ENCODE results near the gene RASAL1. TPM values are rescaled to one million over a fixed set of nuclear protein-coding genes. Genes with fewer than 3 reads are reported as not detected.

RASAL1 gene
- not detected for total RNA-seq (ENCODE audit: unreplicated experiment)
- long read RNA-seq: 0 reads

GRCh38 chr12:113135178-113136127 lies at the start of gene RASAL1:
Gene RASAL1, minus strand, starts transcription at chr12:113135761. Its CDS starts 299 bp downstream, at chr12:113135462.
- Mint-ChIP-seq H3K27ac (ENCODE audit: unreplicated experiment) (no peak within 1 kb of the TSS), H3K4me3 (ENCODE audit: unreplicated experiment) (no peak within 1 kb of the TSS), H3K27me3 (ENCODE audit: unreplicated experiment) (peaks cover 8% of the 10 kb centered on the region), H3K36me3 (ENCODE audit: unreplicated experiment) (no peaks in the 10 kb centered on the region), H3K9me3 (ENCODE audit: unreplicated experiment) (no peaks in the 10 kb centered on the region), H3K4me1 (ENCODE audit: low read depth, unreplicated experiment) (no peaks in the 10 kb centered on the region)
- DNase-seq: peak; percentile 49
- TF ChIP-seq CTCF (IDR thresholded peaks at IDR 0.05; ENCODE audit: partially characterized antibody, unreplicated experiment): peak; percentile 53

- H3K4me3 Mint-ChIP-seq (ENCODE audit: unreplicated experiment): peak overlapping the region; percentile 74
- no peak for TF ChIP-seq CTCF (IDR thresholded peaks at IDR 0.05; ENCODE audit: partially characterized antibody, unreplicated experiment)
- H3K4me1 Mint-ChIP-seq (ENCODE audit: low read depth, unreplicated experiment): peaks cover 5% of the 10 kb centered on the region
- peaks cover 5% of the 10 kb centered on the region for H3K9me3 Mint-ChIP-seq (ENCODE audit: unreplicated experiment)
- peaks cover 1% of the 10 kb centered on the region for H3K27me3 Mint-ChIP-seq (ENCODE audit: unreplicated experiment)
- H3K27ac Mint-ChIP-seq (ENCODE audit: unreplicated experiment): peak overlapping the region; percentile 52
- peak; percentile 86 for DNase-seq
- no peaks in the 10 kb centered on the region for H3K36me3 Mint-ChIP-seq (ENCODE audit: unreplicated experiment)
Measured at GRCh38 chr12:113184900-113185179, 49.3 kb upstream of the RASAL1 start.

GRCh38 chr12:113184098-113184899 lies 48.7 kb upstream of the RASAL1 start:
- Mint-ChIP-seq H3K4me1 (ENCODE audit: low read depth, unreplicated experiment) (peaks cover 5% of the 10 kb centered on the region), H3K4me3 (ENCODE audit: unreplicated experiment) (peak overlapping the region; percentile 74), H3K27me3 (ENCODE audit: unreplicated experiment) (peaks cover 1% of the 10 kb centered on the region), H3K27ac (ENCODE audit: unreplicated experiment) (peak overlapping the region; percentile 52), H3K9me3 (ENCODE audit: unreplicated experiment) (peaks cover 6% of the 10 kb centered on the region), H3K36me3 (ENCODE audit: unreplicated experiment) (no peaks in the 10 kb centered on the region)
- TF ChIP-seq CTCF (IDR thresholded peaks at IDR 0.05; ENCODE audit: partially characterized antibody, unreplicated experiment): no peak
- DNase-seq: no peak

- no peak for DNase-seq
- Mint-ChIP-seq H3K4me3 (ENCODE audit: unreplicated experiment) (no peak overlapping the region), H3K36me3 (ENCODE audit: unreplicated experiment) (no peaks in the 10 kb centered on the region), H3K9me3 (ENCODE audit: unreplicated experiment) (peaks cover 6% of the 10 kb centered on the region), H3K27ac (ENCODE audit: unreplicated experiment) (no peak overlapping the region), H3K4me1 (ENCODE audit: low read depth, unreplicated experiment) (peaks cover 5% of the 10 kb centered on the region), H3K27me3 (ENCODE audit: unreplicated experiment) (peaks cover 1% of the 10 kb centered on the region)
- TF ChIP-seq CTCF (IDR thresholded peaks at IDR 0.05; ENCODE audit: partially characterized antibody, unreplicated experiment): no peak
Measured at GRCh38 chr12:113183030-113183589, 47.5 kb upstream of the RASAL1 start.
